ENCODE data around the gene UNC93B1. TPM values are rescaled to one million over a fixed set of nuclear protein-coding genes. Genes with fewer than 3 reads are reported as not detected.
A peak's percentile ranks its signal among the peaks of the same experiment; 100 is the strongest.

UNC93B1 gene
- total RNA-seq, 1 experiment from 2014 or later = 71.2 TPM

DNA sequence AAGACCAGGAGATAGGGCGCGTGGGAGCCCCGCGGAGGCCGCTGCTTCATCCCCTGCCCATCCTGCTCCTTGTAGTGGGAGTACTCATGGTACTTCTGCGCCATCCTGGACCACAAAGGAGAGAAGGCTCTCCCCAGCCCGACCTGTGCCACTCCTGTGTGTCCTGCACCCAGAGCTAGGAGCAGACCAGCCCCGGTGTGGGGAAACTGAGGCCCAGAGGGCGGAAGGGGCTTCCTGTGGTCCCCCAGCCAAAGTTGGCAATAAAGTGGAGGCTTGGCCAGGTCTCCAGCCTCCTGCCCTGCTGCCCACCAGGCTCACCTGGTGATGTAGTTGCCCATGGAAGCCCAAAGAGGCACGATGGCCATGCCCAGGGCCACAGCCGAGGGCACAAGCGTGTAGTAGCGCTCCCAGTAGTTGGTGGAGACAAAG lies 4.7 kb downstream of the UNC93B1 start:
- peaks cover 16% of the 10 kb centered on the region for H3K4me1 Mint-ChIP-seq (ENCODE audit: low read depth, unreplicated experiment)
- TF ChIP-seq, protein P1, sequence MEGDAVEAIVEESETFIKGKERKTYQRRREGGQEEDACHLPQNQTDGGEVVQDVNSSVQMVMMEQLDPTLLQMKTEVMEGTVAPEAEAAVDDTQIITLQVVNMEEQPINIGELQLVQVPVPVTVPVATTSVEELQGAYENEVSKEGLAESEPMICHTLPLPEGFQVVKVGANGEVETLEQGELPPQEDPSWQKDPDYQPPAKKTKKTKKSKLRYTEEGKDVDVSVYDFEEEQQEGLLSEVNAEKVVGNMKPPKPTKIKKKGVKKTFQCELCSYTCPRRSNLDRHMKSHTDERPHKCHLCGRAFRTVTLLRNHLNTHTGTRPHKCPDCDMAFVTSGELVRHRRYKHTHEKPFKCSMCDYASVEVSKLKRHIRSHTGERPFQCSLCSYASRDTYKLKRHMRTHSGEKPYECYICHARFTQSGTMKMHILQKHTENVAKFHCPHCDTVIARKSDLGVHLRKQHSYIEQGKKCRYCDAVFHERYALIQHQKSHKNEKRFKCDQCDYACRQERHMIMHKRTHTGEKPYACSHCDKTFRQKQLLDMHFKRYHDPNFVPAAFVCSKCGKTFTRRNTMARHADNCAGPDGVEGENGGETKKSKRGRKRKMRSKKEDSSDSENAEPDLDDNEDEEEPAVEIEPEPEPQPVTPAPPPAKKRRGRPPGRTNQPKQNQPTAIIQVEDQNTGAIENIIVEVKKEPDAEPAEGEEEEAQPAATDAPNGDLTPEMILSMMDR (IDR thresholded peaks at IDR 0.05; ENCODE audit: unreplicated experiment) = no peak
- CTCF ChIA-PET = no interaction called here
- H3K9me3 Mint-ChIP-seq (ENCODE audit: low read depth, unreplicated experiment) = peaks cover 3% of the 10 kb centered on the region
- H3K36me3 Mint-ChIP-seq (ENCODE audit: insufficient read depth, unreplicated experiment) = peaks cover 35% of the 10 kb centered on the region
- no TSS peak for BruUV-seq (replicated peaks)
- no peak overlapping the region for H3K4me3 Mint-ChIP-seq (ENCODE audit: low read depth, unreplicated experiment)
- no peak for DNase-seq
- H3K27ac Mint-ChIP-seq (ENCODE audit: unreplicated experiment) = no peak overlapping the region
- H3K27me3 Mint-ChIP-seq (ENCODE audit: unreplicated experiment) = no peaks in the 10 kb centered on the region
- intact Hi-C loops (cut with micrococcal nuclease; ENCODE audit: unreplicated experiment) = no loop called here

DNA sequence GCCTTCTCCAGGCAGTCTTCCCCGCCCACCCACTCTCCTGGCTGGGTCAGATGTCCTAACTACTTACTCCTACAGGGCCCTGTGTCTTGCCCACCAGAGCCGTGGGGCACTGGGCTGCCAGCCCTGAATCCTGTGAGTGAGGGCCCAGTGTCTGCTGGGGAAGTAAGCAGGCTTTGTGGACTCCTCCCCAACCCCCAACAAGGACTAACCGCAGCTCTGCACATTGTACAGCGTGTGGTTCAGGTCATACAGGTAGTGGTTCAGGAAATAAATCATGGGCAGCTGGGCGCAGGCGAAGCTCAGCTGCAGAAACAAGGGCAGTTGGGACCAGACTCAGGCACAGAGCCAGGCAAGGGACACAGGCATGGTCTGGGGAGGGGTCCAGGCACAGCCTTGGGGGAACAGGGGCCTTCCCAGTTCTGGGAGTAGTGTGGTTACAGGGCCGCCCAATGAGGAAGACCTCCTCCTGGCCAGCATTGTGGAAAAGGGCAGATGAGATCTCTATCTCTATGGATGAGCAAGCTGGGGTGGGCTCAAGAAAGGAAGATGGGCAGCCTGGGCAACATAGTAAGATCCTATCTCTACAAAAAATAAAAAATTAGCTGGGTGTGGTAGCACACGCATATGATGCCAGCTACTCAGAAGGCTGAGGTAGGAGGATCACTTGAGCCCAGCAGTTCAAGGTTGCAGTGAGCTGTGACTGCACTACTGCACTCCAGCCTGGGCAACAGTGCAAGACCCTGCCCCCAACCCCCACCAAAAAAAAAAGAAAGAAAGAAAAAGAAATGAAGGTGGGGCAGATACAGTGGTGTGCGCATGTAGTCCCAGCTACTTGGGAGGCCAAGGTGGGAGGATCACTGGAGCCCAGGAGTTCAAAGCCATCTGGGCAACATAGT lies 5.5 kb downstream of the UNC93B1 start:
- CTCF ChIA-PET = no interaction called here
- Mint-ChIP-seq H3K4me3 (ENCODE audit: low read depth, unreplicated experiment) (no peak overlapping the region), H3K4me1 (ENCODE audit: low read depth, unreplicated experiment) (peaks cover 16% of the 10 kb centered on the region), H3K36me3 (ENCODE audit: insufficient read depth, unreplicated experiment) (peaks cover 33% of the 10 kb centered on the region), H3K27me3 (ENCODE audit: unreplicated experiment) (no peaks in the 10 kb centered on the region), H3K9me3 (ENCODE audit: low read depth, unreplicated experiment) (peaks cover 3% of the 10 kb centered on the region), H3K27ac (ENCODE audit: unreplicated experiment) (no peak overlapping the region)
- BruUV-seq (replicated peaks) = no TSS peak
- TF ChIP-seq, protein P1 (IDR thresholded peaks at IDR 0.05; ENCODE audit: unreplicated experiment) = no peak
- no peak for DNase-seq
- intact Hi-C loops (cut with micrococcal nuclease; ENCODE audit: unreplicated experiment) = no loop called here

DNA sequence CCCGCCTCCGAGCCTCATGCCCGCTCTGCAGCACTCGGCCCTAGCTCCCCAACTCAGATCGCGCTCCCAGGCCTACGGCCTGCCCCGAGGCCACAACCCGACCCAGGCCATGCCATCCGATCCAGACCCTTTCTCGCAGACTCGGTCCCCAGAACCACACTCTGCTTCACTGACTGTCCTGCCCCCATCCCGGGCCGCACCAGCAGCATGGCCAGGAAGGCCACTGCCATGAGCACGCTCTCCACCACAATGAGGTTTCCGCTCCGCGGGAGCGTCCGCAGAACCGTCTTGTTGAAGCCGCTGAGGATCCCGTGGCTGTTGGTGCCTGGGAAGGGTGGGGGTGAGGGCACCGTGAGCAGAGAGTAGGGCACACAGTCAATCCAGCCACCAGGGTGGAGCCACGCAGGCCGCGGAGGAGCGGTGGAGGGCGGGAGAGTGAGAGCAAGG lies 6.4 kb downstream of the UNC93B1 start:
- intact Hi-C loops (cut with micrococcal nuclease; ENCODE audit: unreplicated experiment) = no loop called here
- H3K27me3 Mint-ChIP-seq (ENCODE audit: unreplicated experiment) = no peaks in the 10 kb centered on the region
- H3K4me1 Mint-ChIP-seq (ENCODE audit: low read depth, unreplicated experiment) = peaks cover 10% of the 10 kb centered on the region
- TF ChIP-seq, protein P1 (IDR thresholded peaks at IDR 0.05; ENCODE audit: unreplicated experiment) = no peak
- H3K36me3 Mint-ChIP-seq (ENCODE audit: insufficient read depth, unreplicated experiment) = peaks cover 25% of the 10 kb centered on the region
- peaks cover 3% of the 10 kb centered on the region for H3K9me3 Mint-ChIP-seq (ENCODE audit: low read depth, unreplicated experiment)
- BruUV-seq (replicated peaks) = no TSS peak
- CTCF ChIA-PET = interaction anchor here (0.8 kb wide), 1 partner anchor 502 kb away, joined by 3 read pairs; no protein-coding TSS in a partner anchor
- no peak for DNase-seq
- no peak overlapping the region for H3K4me3 Mint-ChIP-seq (ENCODE audit: low read depth, unreplicated experiment)
- H3K27ac Mint-ChIP-seq (ENCODE audit: unreplicated experiment) = peak overlapping the region; percentile 28

DNA sequence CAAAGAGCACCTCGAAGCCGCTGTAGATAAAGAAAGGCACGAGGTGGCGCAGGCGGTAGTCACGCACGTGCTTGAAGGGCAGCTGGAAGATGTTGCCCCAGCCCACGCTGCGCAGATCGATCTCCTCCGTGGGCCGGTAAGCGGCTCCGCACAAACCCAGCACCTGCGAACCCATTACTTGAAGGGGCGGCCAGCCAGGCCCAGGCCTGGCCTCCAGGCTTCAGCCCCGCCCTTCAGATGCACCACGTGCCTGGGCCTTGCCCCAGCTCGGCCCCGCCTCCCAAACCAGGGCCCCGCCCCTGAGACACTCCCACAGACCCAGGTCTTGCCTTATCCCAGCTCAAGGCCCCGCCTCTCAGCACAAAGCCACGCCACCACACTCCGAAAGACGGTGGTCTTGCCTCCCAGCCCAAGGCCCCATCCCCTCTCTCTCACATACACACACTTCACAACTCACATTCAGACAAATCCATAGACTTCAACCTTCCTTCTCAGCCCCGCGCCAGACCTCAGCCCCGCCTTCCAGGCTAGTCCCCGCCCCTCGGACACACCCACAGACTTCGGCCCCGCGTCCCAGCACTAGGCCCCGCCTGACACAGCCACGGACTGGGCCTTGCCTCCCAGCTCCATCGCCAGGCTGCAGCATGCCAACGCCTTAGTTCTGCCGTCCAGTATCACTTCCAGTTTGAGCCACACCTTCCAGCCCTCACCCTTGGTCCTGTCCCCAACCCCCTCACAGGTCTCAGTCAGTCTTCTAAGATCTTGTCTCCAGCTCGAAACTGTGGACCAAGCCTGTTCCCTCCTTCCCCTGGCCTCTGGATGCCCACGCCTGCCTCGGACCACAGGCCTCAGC lies 7.0 kb downstream of the UNC93B1 start:
- DNase-seq = peak; percentile 62

More for the DNA sequence above, 7.0 kb downstream of the UNC93B1 start:
- BruUV-seq (replicated peaks) = no TSS peak
- CTCF ChIA-PET = interaction anchor here (0.6 to 0.8 kb wide), 2 partner anchors 36 to 502 kb away, joined by 3 to 4 read pairs; no protein-coding TSS in a partner anchor
- intact Hi-C loops (cut with micrococcal nuclease; ENCODE audit: unreplicated experiment) = no loop called here
- no peak overlapping the region for H3K4me3 Mint-ChIP-seq (ENCODE audit: low read depth, unreplicated experiment)
- H3K36me3 Mint-ChIP-seq (ENCODE audit: insufficient read depth, unreplicated experiment) = peaks cover 20% of the 10 kb centered on the region
- peak overlapping the region; percentile 28 for H3K27ac Mint-ChIP-seq (ENCODE audit: unreplicated experiment)
- H3K4me1 Mint-ChIP-seq (ENCODE audit: low read depth, unreplicated experiment) = peaks cover 10% of the 10 kb centered on the region
- TF ChIP-seq, protein P1 (IDR thresholded peaks at IDR 0.05; ENCODE audit: unreplicated experiment) = no peak
- peaks cover 3% of the 10 kb centered on the region for H3K9me3 Mint-ChIP-seq (ENCODE audit: low read depth, unreplicated experiment)
- no peaks in the 10 kb centered on the region for H3K27me3 Mint-ChIP-seq (ENCODE audit: unreplicated experiment)

All from Calu3 (cell line).